Activated CD8-positive, alpha-beta memory T cell treated with anti-CD3 and anti-CD28 coated beads, Interleukin-2, amount 10 ng/mL, durations not matched to agents 7 days and 5 days (primary cell): ENCODE data around the gene MYEF2. TPM values are rescaled to one million over a fixed set of nuclear protein-coding genes. Genes with fewer than 3 reads are reported as not detected.
A peak's percentile ranks its signal among the peaks of the same experiment; 100 is the strongest.

ENCODE experiments used
- ATAC-seq: fragments of 150-1000 bp; cut with Tn5 transposase; one replicate; pipeline ENCODE4 v1.10.0; 2021; ENCODE audit warnings: moderate library complexity
- CTCF ChIA-PET: fragments of 350-600 bp; sonication (Branson Sonifier 250); formaldehyde crosslinking; loops from one replicate; lab custom pipeline; 2021; ENCODE audit warnings: antibody characterized with exemption; lab: Charles Lee
- DNase-seq: peaks from one replicate; pipeline ENCODE4 v3.0.0-alpha.2; 2020
- H3K27ac Mint-ChIP-seq: one replicate; pipeline ENCODE4 v1.8.0; 2021; ENCODE audit warnings: mild to moderate bottlenecking, mixed read lengths
- H3K27me3 Mint-ChIP-seq: one replicate; pipeline ENCODE4 v1.8.0; 2021; ENCODE audit warnings: mixed read lengths
- H3K36me3 Mint-ChIP-seq: one replicate; pipeline ENCODE4 v1.8.0; 2021; ENCODE audit warnings: mild to moderate bottlenecking, mixed read lengths
- H3K4me1 Mint-ChIP-seq: one replicate; pipeline ENCODE4 v1.8.0; 2021; ENCODE audit warnings: mixed read lengths
- H3K4me3 Mint-ChIP-seq: one replicate; pipeline ENCODE4 v1.8.0; 2021; ENCODE audit warnings: mild to moderate bottlenecking, moderate library complexity, mixed read lengths
- H3K9me3 Mint-ChIP-seq: one replicate; pipeline ENCODE4 v1.8.0; 2022; ENCODE audit warnings: low read depth, mixed read lengths
- total RNA-seq, 2 experiments: library from RNA; stranded (reverse); gene quantifications; one replicate each; pipeline ENCODE4 v1.2.3, GENCODE V29; 2021

Gene MYEF2
- total RNA-seq, 2 experiments from 2014 or later, result 19.9 to 25.8 TPM

GRCh38 chr15:48177383-48177765 is 721 bp downstream of the MYEF2 start:
- peaks cover 13% of the 10 kb centered on the region for H3K36me3 Mint-ChIP-seq
- H3K4me3 Mint-ChIP-seq, result peak overlapping the region; percentile 80
- peaks cover 15% of the 10 kb centered on the region for H3K4me1 Mint-ChIP-seq
- peak; percentile 58 for ATAC-seq
- peaks cover 3% of the 10 kb centered on the region for H3K9me3 Mint-ChIP-seq
- CTCF ChIA-PET, result no interaction called here
- no peak for DNase-seq
- H3K27ac Mint-ChIP-seq, result peak overlapping the region; percentile 89
- peaks cover 32% of the 10 kb centered on the region for H3K27me3 Mint-ChIP-seq

- CTCF ChIA-PET, result no interaction called here
These were observed 1.1 kb downstream of the MYEF2 start for GRCh38 chr15:48176957-48177356.

GRCh38 chr15:48176112-48176511 is 2.0 kb downstream of the MYEF2 start:
- Mint-ChIP-seq H3K4me3 (no peak overlapping the region), H3K36me3 (peaks cover 15% of the 10 kb centered on the region), H3K27me3 (peaks cover 24% of the 10 kb centered on the region), H3K4me1 (peaks cover 15% of the 10 kb centered on the region), H3K9me3 (peaks cover 3% of the 10 kb centered on the region), H3K27ac (no peak overlapping the region)
- ATAC-seq (no peak), DNase-seq (no peak)
- CTCF ChIA-PET, result no interaction called here

More at GRCh38 chr15:48176957-48177356, 1.1 kb downstream of the MYEF2 start:
- H3K27me3 Mint-ChIP-seq, result peaks cover 28% of the 10 kb centered on the region
- peaks cover 13% of the 10 kb centered on the region for H3K36me3 Mint-ChIP-seq
- DNase-seq, result no peak
- no peak overlapping the region for H3K27ac Mint-ChIP-seq
- peaks cover 3% of the 10 kb centered on the region for H3K9me3 Mint-ChIP-seq
- ATAC-seq, result no peak
- H3K4me1 Mint-ChIP-seq, result peaks cover 15% of the 10 kb centered on the region
- peak overlapping the region; percentile 80 for H3K4me3 Mint-ChIP-seq

- H3K36me3 Mint-ChIP-seq, result peaks cover 15% of the 10 kb centered on the region
- no peak for ATAC-seq
- CTCF ChIA-PET, result no interaction called here
- H3K4me3 Mint-ChIP-seq, result no peak overlapping the region
- peaks cover 24% of the 10 kb centered on the region for H3K27me3 Mint-ChIP-seq
- no peak overlapping the region for H3K27ac Mint-ChIP-seq
- peaks cover 3% of the 10 kb centered on the region for H3K9me3 Mint-ChIP-seq
- H3K4me1 Mint-ChIP-seq, result peaks cover 15% of the 10 kb centered on the region
- DNase-seq, result no peak
These were observed 3.0 kb downstream of the MYEF2 start for GRCh38 chr15:48175126-48175525.

GRCh38 chr15:48170981-48171380 is 7.1 kb downstream of the MYEF2 start:
- no peak for ATAC-seq
- H3K9me3 Mint-ChIP-seq, result peaks cover 3% of the 10 kb centered on the region
- peaks cover 2% of the 10 kb centered on the region for H3K4me1 Mint-ChIP-seq
- H3K4me3 Mint-ChIP-seq, result no peak overlapping the region
- CTCF ChIA-PET, result no interaction called here
- H3K27me3 Mint-ChIP-seq, result no peaks in the 10 kb centered on the region
- DNase-seq, result no peak
- peaks cover 26% of the 10 kb centered on the region for H3K36me3 Mint-ChIP-seq
- H3K27ac Mint-ChIP-seq, result no peak overlapping the region

- peaks cover 16% of the 10 kb centered on the region for H3K36me3 Mint-ChIP-seq
- H3K4me1 Mint-ChIP-seq, result no peaks in the 10 kb centered on the region
- H3K4me3 Mint-ChIP-seq, result no peak overlapping the region
- ATAC-seq (no peak), DNase-seq (no peak)
- no peak overlapping the region for H3K27ac Mint-ChIP-seq
- CTCF ChIA-PET, result no interaction called here
- no peaks in the 10 kb centered on the region for H3K27me3 Mint-ChIP-seq
- H3K9me3 Mint-ChIP-seq, result peaks cover 3% of the 10 kb centered on the region
These were observed 9.5 kb downstream of the MYEF2 start for GRCh38 chr15:48168616-48169015.

- no peaks in the 10 kb centered on the region for H3K27me3 Mint-ChIP-seq
- H3K4me3 Mint-ChIP-seq, result no peak overlapping the region
- no peaks in the 10 kb centered on the region for H3K9me3 Mint-ChIP-seq
- ATAC-seq (no peak), DNase-seq (no peak)
- H3K27ac Mint-ChIP-seq, result no peak overlapping the region
- peaks cover 10% of the 10 kb centered on the region for H3K36me3 Mint-ChIP-seq
- H3K4me1 Mint-ChIP-seq, result no peaks in the 10 kb centered on the region
- CTCF ChIA-PET, result no interaction called here
These were observed 24.6 kb downstream of the MYEF2 start for GRCh38 chr15:48153526-48153925.

GRCh38 chr15:48149858-48150257 is 28.2 kb downstream of the MYEF2 start:
- H3K9me3 Mint-ChIP-seq, result no peaks in the 10 kb centered on the region
- H3K36me3 Mint-ChIP-seq, result peaks cover 10% of the 10 kb centered on the region
- ATAC-seq, result no peak
- peaks cover 7% of the 10 kb centered on the region for H3K4me1 Mint-ChIP-seq
- no peak overlapping the region for H3K27ac Mint-ChIP-seq
- no peak for DNase-seq
- no peaks in the 10 kb centered on the region for H3K27me3 Mint-ChIP-seq
- H3K4me3 Mint-ChIP-seq, result no peak overlapping the region
- CTCF ChIA-PET, result interaction anchor here (1.3 kb wide), 1 partner anchor 12 kb away, joined by 4 read pairs; no protein-coding TSS in a partner anchor

- no peak overlapping the region for H3K27ac Mint-ChIP-seq
- peaks cover 11% of the 10 kb centered on the region for H3K4me1 Mint-ChIP-seq
- H3K9me3 Mint-ChIP-seq, result no peaks in the 10 kb centered on the region
- no peaks in the 10 kb centered on the region for H3K27me3 Mint-ChIP-seq
- no peak overlapping the region for H3K4me3 Mint-ChIP-seq
- DNase-seq (no peak), ATAC-seq (no peak)
- CTCF ChIA-PET, result no interaction called here
- peaks cover 10% of the 10 kb centered on the region for H3K36me3 Mint-ChIP-seq
These were observed 30.7 kb downstream of the MYEF2 start for GRCh38 chr15:48147358-48147757.

- Mint-ChIP-seq H3K36me3 (peaks cover 10% of the 10 kb centered on the region), H3K9me3 (no peaks in the 10 kb centered on the region), H3K27ac (no peak overlapping the region), H3K4me1 (peaks cover 11% of the 10 kb centered on the region), H3K4me3 (no peak overlapping the region), H3K27me3 (no peaks in the 10 kb centered on the region)
- no peak for DNase-seq
- no peak for ATAC-seq
- CTCF ChIA-PET, result no interaction called here
These were observed 32.2 kb downstream of the MYEF2 start for GRCh38 chr15:48145923-48146322.

- CTCF ChIA-PET, result no interaction called here
These were observed 33.2 kb downstream of the MYEF2 start for GRCh38 chr15:48144889-48145288.

GRCh38 chr15:48143856-48144255 is 34.2 kb downstream of the MYEF2 start:
- ATAC-seq, result no peak
- no peak overlapping the region for H3K4me3 Mint-ChIP-seq

More at GRCh38 chr15:48144889-48145288, 33.2 kb downstream of the MYEF2 start:
- Mint-ChIP-seq H3K9me3 (no peaks in the 10 kb centered on the region), H3K4me3 (no peak overlapping the region), H3K36me3 (peaks cover 10% of the 10 kb centered on the region), H3K27ac (no peak overlapping the region), H3K4me1 (peaks cover 11% of the 10 kb centered on the region), H3K27me3 (no peaks in the 10 kb centered on the region)
- ATAC-seq (no peak), DNase-seq (no peak)

GRCh38 chr15:48132874-48133273 is 45.2 kb downstream of the MYEF2 start:
- no peaks in the 10 kb centered on the region for H3K36me3 Mint-ChIP-seq
- H3K4me3 Mint-ChIP-seq, result no peak overlapping the region
- CTCF ChIA-PET, result no interaction called here

More at GRCh38 chr15:48143856-48144255, 34.2 kb downstream of the MYEF2 start:
- H3K9me3 Mint-ChIP-seq, result no peaks in the 10 kb centered on the region
- peaks cover 11% of the 10 kb centered on the region for H3K4me1 Mint-ChIP-seq
- H3K27ac Mint-ChIP-seq, result no peak overlapping the region
- H3K27me3 Mint-ChIP-seq, result no peaks in the 10 kb centered on the region
- CTCF ChIA-PET, result no interaction called here
- DNase-seq, result no peak
- peaks cover 8% of the 10 kb centered on the region for H3K36me3 Mint-ChIP-seq

GRCh38 chr15:48131324-48131723 is 46.8 kb downstream of the MYEF2 start:
- no peak overlapping the region for H3K4me3 Mint-ChIP-seq
- no peak overlapping the region for H3K27ac Mint-ChIP-seq
- no peaks in the 10 kb centered on the region for H3K9me3 Mint-ChIP-seq
- peaks cover 12% of the 10 kb centered on the region for H3K27me3 Mint-ChIP-seq
- DNase-seq (no peak), ATAC-seq (no peak)
- H3K4me1 Mint-ChIP-seq, result no peaks in the 10 kb centered on the region
- CTCF ChIA-PET, result no interaction called here
- H3K36me3 Mint-ChIP-seq, result no peaks in the 10 kb centered on the region

More at GRCh38 chr15:48132874-48133273, 45.2 kb downstream of the MYEF2 start:
- Mint-ChIP-seq H3K4me1 (no peaks in the 10 kb centered on the region), H3K27ac (no peak overlapping the region), H3K27me3 (peaks cover 9% of the 10 kb centered on the region), H3K9me3 (no peaks in the 10 kb centered on the region)
- ATAC-seq (no peak), DNase-seq (no peak)
